ENCODE measurements around the gene WDR33. TPM values are rescaled to one million over a fixed set of nuclear protein-coding genes. Genes with fewer than 3 reads are reported as not detected.

Gene WDR33
- total RNA-seq, 1 donor from 2014 or later, result 31.3 TPM

- TF ChIP-seq, protein P1, sequence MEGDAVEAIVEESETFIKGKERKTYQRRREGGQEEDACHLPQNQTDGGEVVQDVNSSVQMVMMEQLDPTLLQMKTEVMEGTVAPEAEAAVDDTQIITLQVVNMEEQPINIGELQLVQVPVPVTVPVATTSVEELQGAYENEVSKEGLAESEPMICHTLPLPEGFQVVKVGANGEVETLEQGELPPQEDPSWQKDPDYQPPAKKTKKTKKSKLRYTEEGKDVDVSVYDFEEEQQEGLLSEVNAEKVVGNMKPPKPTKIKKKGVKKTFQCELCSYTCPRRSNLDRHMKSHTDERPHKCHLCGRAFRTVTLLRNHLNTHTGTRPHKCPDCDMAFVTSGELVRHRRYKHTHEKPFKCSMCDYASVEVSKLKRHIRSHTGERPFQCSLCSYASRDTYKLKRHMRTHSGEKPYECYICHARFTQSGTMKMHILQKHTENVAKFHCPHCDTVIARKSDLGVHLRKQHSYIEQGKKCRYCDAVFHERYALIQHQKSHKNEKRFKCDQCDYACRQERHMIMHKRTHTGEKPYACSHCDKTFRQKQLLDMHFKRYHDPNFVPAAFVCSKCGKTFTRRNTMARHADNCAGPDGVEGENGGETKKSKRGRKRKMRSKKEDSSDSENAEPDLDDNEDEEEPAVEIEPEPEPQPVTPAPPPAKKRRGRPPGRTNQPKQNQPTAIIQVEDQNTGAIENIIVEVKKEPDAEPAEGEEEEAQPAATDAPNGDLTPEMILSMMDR (IDR thresholded peaks at IDR 0.05; ENCODE audit: insufficient read depth, low read length, severe bottlenecking), result no peak
- DNase-seq (ENCODE audit: low read depth) (no peak), FAIRE-seq (no peak)
- Histone ChIP-seq H3K27me3 (ENCODE audit: control insufficient read depth, insufficient read depth, low read length) (no peaks in the 10 kb centered on the region), H3K4me3 (ENCODE audit: low read depth, low read length) (no peak overlapping the region), H3K36me3 (ENCODE audit: control insufficient read depth, insufficient read depth, low read length) (peaks cover 11% of the 10 kb centered on the region)
Measured at GRCh38 chr2:127706215-127706990, 104.6 kb downstream of the WDR33 start.

DNA sequence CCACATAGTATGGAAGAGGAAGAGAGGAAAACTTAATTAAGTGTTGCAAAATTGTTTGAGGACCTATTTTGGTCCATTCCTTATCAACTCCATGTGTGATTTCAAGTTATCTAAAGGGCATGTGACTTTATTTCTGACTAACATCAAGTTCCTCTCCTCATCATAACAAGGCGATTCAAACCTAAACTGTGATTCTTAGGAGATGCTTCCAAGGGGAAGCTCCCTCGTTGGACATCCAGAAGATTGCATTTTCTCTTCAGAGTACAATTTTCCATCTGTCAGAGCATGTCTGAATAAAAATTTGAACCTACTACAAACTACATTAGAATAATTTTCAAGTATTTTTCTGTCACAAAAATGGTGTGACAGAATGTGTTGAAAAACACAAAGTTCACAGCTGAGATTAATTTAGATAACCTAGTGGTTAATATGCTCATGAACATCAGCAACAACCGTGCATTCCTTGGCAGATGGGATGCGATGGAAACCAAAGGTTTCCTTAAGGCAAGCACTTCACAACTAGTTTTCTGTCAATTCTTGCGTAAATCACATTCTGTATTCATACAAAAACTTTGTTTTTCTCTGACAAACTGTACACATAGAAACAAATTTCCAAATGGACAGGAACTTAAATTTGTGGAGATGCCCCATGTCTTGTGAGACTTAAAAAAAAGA lies 105.4 kb downstream of the WDR33 start:
- peaks cover 11% of the 10 kb centered on the region for H3K36me3 ChIP-seq (ENCODE audit: control insufficient read depth, insufficient read depth, low read length)
- FAIRE-seq, result no peak

DNA sequence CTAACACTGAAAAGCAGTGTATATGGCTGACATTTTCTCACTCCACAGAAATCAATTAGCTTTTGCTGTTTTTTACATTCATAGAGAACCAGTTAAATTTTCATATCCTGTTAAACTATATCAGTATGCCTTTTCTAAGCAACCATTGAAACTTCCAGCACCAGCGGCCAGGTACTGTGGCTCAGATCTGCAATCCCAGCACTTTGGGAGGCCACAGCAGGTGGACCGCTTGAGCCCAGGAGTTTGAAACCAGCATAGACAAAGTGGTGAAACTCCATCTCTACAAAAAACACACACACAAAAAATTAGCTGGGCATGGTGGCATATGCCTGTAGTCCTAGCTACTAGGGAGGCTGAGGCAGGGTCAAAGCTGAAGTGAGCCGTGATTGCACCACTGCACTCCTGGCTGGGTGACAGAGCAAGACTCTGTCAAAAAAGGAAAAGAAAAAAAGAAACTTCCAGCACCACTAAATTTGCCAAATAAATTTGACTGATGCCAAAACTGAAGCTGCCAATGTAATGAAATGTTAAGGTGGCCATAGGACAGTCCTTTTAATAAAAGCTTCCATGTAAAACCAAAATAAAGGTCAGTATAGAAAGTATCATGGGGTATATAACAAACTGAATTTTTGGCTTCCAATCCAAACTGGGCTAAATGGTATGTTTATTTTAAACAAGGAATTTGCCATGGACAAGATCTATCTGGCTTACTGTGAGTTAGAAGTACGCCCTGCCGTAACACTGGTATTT lies 106.2 kb downstream of the WDR33 start:
- no peaks in the 10 kb centered on the region for H3K27me3 ChIP-seq (ENCODE audit: control insufficient read depth, insufficient read depth, low read length)
- no peak for DNase-seq (ENCODE audit: low read depth)
- H3K4me3 ChIP-seq (ENCODE audit: low read depth, low read length), result no peak overlapping the region
- TF ChIP-seq, protein P1 (IDR thresholded peaks at IDR 0.05; ENCODE audit: insufficient read depth, low read length, severe bottlenecking), result no peak
- peaks cover 9% of the 10 kb centered on the region for H3K36me3 ChIP-seq (ENCODE audit: control insufficient read depth, insufficient read depth, low read length)
- no peak for FAIRE-seq

More for the DNA sequence above, 105.4 kb downstream of the WDR33 start:
- TF ChIP-seq, protein P1 (IDR thresholded peaks at IDR 0.05; ENCODE audit: insufficient read depth, low read length, severe bottlenecking), result no peak
- no peak for DNase-seq (ENCODE audit: low read depth)
- H3K4me3 ChIP-seq (ENCODE audit: low read depth, low read length), result no peak overlapping the region
- no peaks in the 10 kb centered on the region for H3K27me3 ChIP-seq (ENCODE audit: control insufficient read depth, insufficient read depth, low read length)

DNA sequence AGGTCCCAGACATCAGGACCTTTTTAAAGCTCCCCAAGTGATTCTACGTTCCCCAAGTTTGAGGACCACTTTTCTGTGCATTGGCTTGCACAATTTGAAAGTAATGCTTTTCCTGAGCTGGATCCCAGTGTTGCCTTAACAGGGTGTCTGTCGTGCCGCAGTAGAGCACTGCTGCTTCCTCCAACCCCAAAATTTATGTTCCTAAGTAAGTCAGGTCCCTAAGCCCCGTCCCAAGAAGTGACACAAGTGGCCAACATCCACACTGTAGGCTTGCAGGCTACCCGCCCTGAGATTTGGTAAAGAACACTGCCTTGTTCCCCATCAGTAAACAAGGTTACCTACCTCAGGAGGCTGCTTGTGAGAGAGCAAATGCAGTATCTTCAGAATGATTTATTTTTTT lies 107.7 kb downstream of the WDR33 start:
- H3K36me3 ChIP-seq (ENCODE audit: control insufficient read depth, insufficient read depth, low read length), result peaks cover 7% of the 10 kb centered on the region
- H3K27me3 ChIP-seq (ENCODE audit: control insufficient read depth, insufficient read depth, low read length), result no peaks in the 10 kb centered on the region
- FAIRE-seq, result no peak
- H3K4me3 ChIP-seq (ENCODE audit: low read depth, low read length), result no peak overlapping the region
- DNase-seq (ENCODE audit: low read depth), result no peak
- TF ChIP-seq, protein P1 (IDR thresholded peaks at IDR 0.05; ENCODE audit: insufficient read depth, low read length, severe bottlenecking), result no peak

GRCh38 chr2:127702395-127703009 lies 108.5 kb downstream of the WDR33 start:
- H3K36me3 ChIP-seq (ENCODE audit: control insufficient read depth, insufficient read depth, low read length), result peaks cover 6% of the 10 kb centered on the region
- no peaks in the 10 kb centered on the region for H3K27me3 ChIP-seq (ENCODE audit: control insufficient read depth, insufficient read depth, low read length)
- peak overlapping the region; percentile 60 for H3K4me3 ChIP-seq (ENCODE audit: low read depth, low read length)
- no peak for FAIRE-seq
- DNase-seq (ENCODE audit: low read depth), result no peak
- TF ChIP-seq, protein P1 (IDR thresholded peaks at IDR 0.05; ENCODE audit: insufficient read depth, low read length, severe bottlenecking), result no peak
